Muscle of leg (tissue), 11 donors: ENCODE results near the gene SERF2. TPM values are rescaled to one million over a fixed set of nuclear protein-coding genes. Genes with fewer than 3 reads are reported as not detected.
"Not testable (repeated sequence)": the region's sequence is repeated elsewhere in the genome, so short reads cannot be mapped to it uniquely, and the experiment has no call there.

ENCODE experiments used
- DNase-seq: peaks from one replicate; pipeline ENCODE4 v3.0.0; 2013
- H3K27ac ChIP-seq: one replicate; pipeline ENCODE4 v1.5.1; 2013; ENCODE audit warnings: mild to moderate bottlenecking, low read length, control low read depth
- H3K27me3 ChIP-seq: one replicate; pipeline ENCODE4 v1.6.1; 2013; ENCODE audit warnings: low read length; ENCODE audit not compliant: control insufficient read depth, insufficient read depth
- H3K36me3 ChIP-seq: one replicate; pipeline ENCODE4 v1.6.1; 2013; ENCODE audit warnings: low read length; ENCODE audit not compliant: control insufficient read depth, insufficient read depth
- H3K4me1 ChIP-seq: one replicate; pipeline ENCODE4 v1.6.1; 2013; ENCODE audit warnings: low read length; ENCODE audit not compliant: control insufficient read depth, insufficient read depth
- H3K4me3 ChIP-seq: one replicate; pipeline ENCODE4 v1.5.1; 2013; ENCODE audit warnings: low read length, control low read depth
- H3K9me3 ChIP-seq: replicated peaks from 2 replicates; pipeline ENCODE4 v1.6.1; 2013; ENCODE audit warnings: low read depth, low read length; ENCODE audit not compliant: control insufficient read depth
- WGBS: methylation state at CpG from one replicate; pipeline ENCODE4 v1.1.5; 2013; ENCODE audit warnings: missing lambda C conversion rate; ENCODE audit not compliant: insufficient coverage; 5-methylcytosine and 5-hydroxymethylcytosine counted together
- polyA plus RNA-seq, 8 donors: library from polyadenylated mRNA; unstranded; fragments of 120-200 nt; gene quantifications; one replicate each; pipeline versions ENCODE4 v1.2.1 to v1.2.3, GENCODE V29; 2013; ENCODE audit warnings: inconsistent platforms in 1 of 8, low replicate concordance in 1 of 8; ENCODE audit not compliant: insufficient read length in 8 of 8, insufficient read depth in 1 of 8
- total RNA-seq: library from RNA; stranded (reverse); fragments of 120-200 nt; gene quantifications from one replicate; pipeline ENCODE4 v1.2.4, GENCODE V29; 2013

SERF2 gene
- total and polyA plus RNA-seq, 9 donors = 505 to 760 (median 665) TPM

- Histone ChIP-seq H3K27me3 (no peaks in the 10 kb centered on the region), H3K36me3 (peaks cover 62% of the 10 kb centered on the region), H3K27ac (peak within 1 kb of the TSS; percentile 97), H3K4me3 (peak within 1 kb of the TSS; percentile 90), H3K4me1 (peaks cover 21% of the 10 kb centered on the region), H3K9me3 (no peaks in the 10 kb centered on the region)
- DNase-seq = peak; percentile 97
- 7% methylated on average over 37 of the region's 44 CpGs for WGBS
These were observed 8.4 kb downstream of the SERF2 start, which contains the start of gene HYPK for GRCh38 chr15:43800286-43801141. Gene HYPK, plus strand, starts transcription at chr15:43800599. Its CDS starts 24 bp downstream, at chr15:43800623.

- H3K4me1 ChIP-seq = peaks cover 16% of the 10 kb centered on the region
- not testable (repeated sequence) for H3K27ac ChIP-seq, H3K27me3 ChIP-seq, H3K4me3 ChIP-seq, H3K9me3 ChIP-seq, DNase-seq
- H3K36me3 ChIP-seq = peaks cover 64% of the 10 kb centered on the region
- 95% methylated on average over 4 of the region's 7 CpGs for WGBS
These were observed 10.6 kb downstream of the SERF2 start for GRCh38 chr15:43802676-43803075.

DNA sequence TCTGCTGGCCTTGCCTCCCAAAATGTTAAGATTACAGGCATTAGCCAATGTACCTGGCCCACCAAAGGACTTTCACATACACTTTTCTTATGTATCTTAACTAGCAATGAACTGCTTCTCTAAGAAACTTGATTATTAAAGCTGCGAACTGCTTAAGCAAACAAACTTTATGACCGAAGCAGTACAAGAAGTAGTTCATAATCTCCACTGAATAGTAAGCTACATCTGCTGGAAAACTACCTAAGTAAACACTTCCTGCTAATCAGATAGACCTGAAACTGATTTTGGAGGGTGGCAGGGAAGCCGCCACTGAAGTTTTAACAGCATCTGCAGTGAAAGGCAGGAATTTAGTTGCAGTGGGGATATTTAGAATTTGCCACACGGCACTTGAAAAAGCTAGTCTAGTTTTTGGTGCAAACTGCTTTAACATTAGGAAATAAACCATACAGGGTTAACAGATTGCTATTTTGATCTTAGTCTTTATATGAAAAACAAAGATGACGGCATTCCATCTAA lies 16.4 kb downstream of the SERF2 start:
- no peak for DNase-seq
- Histone ChIP-seq H3K27me3 (no peaks in the 10 kb centered on the region), H3K27ac (no peak overlapping the region), H3K4me1 (no peaks in the 10 kb centered on the region), H3K36me3 (peaks cover 81% of the 10 kb centered on the region), H3K4me3 (no peak overlapping the region), H3K9me3 (no peaks in the 10 kb centered on the region)
- WGBS = 100% methylated on average over 1 of the region's 5 CpGs

- Histone ChIP-seq H3K4me1 (no peaks in the 10 kb centered on the region), H3K36me3 (peaks cover 86% of the 10 kb centered on the region), H3K27ac (no peak overlapping the region), H3K9me3 (no peaks in the 10 kb centered on the region), H3K27me3 (no peaks in the 10 kb centered on the region), H3K4me3 (no peak overlapping the region)
- no peak for DNase-seq
- no CpG with 5 or more reads among the region's 6 CpGs for WGBS
These were observed 17.0 kb downstream of the SERF2 start for GRCh38 chr15:43808960-43809678.

DNA sequence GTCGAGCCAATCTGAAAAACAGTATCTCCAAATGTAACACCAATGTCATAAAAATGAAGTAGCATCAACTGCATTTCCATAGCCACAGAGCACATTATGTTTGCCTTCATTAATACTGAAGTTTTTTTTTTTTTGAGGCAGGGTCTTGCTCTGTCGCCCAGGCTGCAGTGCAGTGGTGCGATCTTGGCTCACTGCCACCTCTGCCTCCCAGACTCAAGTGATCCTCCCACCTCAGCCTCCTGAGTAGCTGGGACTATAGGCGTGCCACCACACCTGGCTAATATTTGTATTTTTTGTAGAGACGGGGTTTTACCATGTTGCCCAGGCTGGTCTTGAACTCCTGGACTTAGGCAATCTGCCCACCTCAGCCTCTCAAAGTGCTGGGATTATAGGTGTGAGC lies 22.9 kb downstream of the SERF2 start:
- not testable (repeated sequence) for H3K9me3 ChIP-seq, DNase-seq, H3K27me3 ChIP-seq, H3K27ac ChIP-seq, H3K4me3 ChIP-seq, H3K4me1 ChIP-seq
- H3K36me3 ChIP-seq = peaks cover 70% of the 10 kb centered on the region
- WGBS = 100% methylated on average over 1 of the region's 5 CpGs

GRCh38 chr15:43821505-43821904 lies 29.4 kb downstream of the SERF2 start:
- no peak overlapping the region for H3K4me3 ChIP-seq
- H3K27me3 ChIP-seq = no peaks in the 10 kb centered on the region
- H3K27ac ChIP-seq = no peak overlapping the region
- H3K9me3 ChIP-seq = no peaks in the 10 kb centered on the region
- no CpG with 5 or more reads among the region's 3 CpGs for WGBS
- H3K4me1 ChIP-seq = peaks cover 11% of the 10 kb centered on the region
- DNase-seq = no peak
- peaks cover 13% of the 10 kb centered on the region for H3K36me3 ChIP-seq

DNA sequence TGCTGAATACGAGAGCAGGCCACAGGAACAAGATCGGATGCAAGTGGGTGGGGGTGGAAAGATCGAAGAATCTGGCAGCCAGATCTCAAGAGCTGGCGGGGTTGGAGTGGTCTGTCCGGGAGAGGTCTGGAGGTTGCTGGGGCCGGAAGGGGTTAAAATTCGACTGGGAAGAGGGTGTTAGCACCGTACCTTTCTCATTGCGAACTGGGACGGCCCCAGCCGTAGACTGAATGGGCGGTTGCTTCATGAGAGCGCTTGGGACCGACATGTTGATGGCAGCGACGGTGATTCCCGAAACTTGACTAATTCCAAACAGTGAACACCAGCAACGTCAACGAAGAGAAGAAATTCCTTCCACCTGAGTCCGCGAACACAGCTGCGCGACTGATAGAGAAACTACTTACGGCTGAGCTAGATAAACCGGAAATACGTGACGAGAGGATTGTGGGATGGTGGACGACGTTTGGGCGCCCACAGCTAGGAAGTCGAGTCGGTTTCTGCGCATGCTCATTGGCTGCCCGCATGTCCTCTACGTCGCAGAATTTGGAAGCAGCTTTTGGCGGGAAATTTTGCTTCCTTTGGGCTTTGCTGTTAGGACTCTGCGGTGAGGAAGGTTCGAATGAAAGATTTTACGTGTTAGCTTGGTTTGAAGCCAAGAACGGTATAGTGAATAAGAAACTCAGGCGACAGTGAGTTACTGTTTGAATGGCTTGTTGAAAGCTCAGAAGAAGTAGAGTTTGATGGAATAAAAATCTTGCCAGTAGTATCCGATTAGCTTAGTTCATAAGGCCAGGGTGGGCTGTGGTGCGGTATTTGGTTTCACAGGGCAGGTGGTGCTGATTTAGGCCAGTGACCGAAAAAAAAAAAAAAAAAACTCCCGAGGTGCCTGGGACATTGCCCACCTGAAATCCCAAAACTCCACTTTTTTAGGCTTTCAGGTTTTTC lies 32.5 kb downstream of the SERF2 start, which contains the start of gene MFAP1:
MFAP1 (minus strand) TSS at position 389 of the 945 bp plus-strand sequence; CDS start at position 268, 121 bp downstream.
- Histone ChIP-seq H3K27ac (peak within 1 kb of the TSS; percentile 86), H3K36me3 (peaks cover 5% of the 10 kb centered on the region), H3K9me3 (no peaks in the 10 kb centered on the region), H3K4me1 (peaks cover 15% of the 10 kb centered on the region), H3K4me3 (peak within 1 kb of the TSS; percentile 72), H3K27me3 (no peaks in the 10 kb centered on the region)
- WGBS = 1% methylated on average over 38 of the region's 46 CpGs
- peak; percentile 99 for DNase-seq

DNA sequence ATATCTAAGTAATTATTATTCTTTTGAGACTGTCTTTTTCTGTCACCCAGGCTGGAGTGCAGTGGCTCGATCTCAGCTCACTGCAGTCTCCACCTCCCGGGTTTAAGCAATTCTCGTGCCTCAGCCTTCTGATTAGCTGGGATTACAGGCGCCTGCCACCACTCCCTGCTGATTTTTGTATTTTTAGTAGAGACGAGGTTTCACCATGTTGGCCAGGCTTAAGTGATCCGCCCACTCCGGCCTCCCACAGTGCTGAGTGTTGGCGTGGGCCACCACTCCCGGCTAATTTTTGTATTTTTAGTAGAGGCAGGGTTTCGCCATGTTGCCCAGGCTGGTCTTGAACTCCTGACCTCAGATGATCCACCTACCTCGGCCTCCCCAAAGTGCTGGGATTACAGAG lies 33.2 kb downstream of the SERF2 start:
- H3K4me3 ChIP-seq, H3K36me3 ChIP-seq, H3K27ac ChIP-seq, H3K9me3 ChIP-seq, DNase-seq, H3K27me3 ChIP-seq: not testable (repeated sequence)
- H3K4me1 ChIP-seq = peaks cover 15% of the 10 kb centered on the region
- WGBS = 96% methylated on average over 10 of the region's 11 CpGs

GRCh38 chr15:43826029-43826507 lies 33.9 kb downstream of the SERF2 start:
- WGBS = 91% methylated on average over 7 of the region's 11 CpGs
- peaks cover 15% of the 10 kb centered on the region for H3K4me1 ChIP-seq
- H3K4me3 ChIP-seq = peak overlapping the region; percentile 47
- no peak for DNase-seq
- no peaks in the 10 kb centered on the region for H3K36me3 ChIP-seq
- no peaks in the 10 kb centered on the region for H3K27me3 ChIP-seq
- no peak overlapping the region for H3K27ac ChIP-seq
- no peaks in the 10 kb centered on the region for H3K9me3 ChIP-seq
